Measurements from ENCODE around the gene MRPS34.

The MRPS34 gene

DNA sequence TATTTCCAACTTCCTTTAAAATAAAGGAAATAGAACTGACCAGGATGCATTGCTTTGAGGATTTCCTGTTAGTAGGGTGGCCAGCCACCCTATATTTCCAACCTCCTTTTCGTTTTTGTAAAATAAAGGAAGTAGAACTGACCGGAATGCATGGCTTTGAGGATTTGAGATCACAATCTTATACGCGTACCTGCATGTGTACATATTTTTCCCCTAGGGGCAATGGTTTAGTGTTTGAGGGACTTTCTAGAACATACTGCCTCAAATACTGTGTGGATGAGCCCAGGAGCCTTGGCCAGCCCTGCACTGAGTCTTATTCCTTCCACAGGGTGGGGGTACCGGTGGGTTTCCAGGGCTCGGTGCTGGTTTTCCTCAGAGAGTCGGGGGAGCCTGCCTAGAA, 41.3 kb downstream of the MRPS34 start:
- DNase-seq = no peak

DNA sequence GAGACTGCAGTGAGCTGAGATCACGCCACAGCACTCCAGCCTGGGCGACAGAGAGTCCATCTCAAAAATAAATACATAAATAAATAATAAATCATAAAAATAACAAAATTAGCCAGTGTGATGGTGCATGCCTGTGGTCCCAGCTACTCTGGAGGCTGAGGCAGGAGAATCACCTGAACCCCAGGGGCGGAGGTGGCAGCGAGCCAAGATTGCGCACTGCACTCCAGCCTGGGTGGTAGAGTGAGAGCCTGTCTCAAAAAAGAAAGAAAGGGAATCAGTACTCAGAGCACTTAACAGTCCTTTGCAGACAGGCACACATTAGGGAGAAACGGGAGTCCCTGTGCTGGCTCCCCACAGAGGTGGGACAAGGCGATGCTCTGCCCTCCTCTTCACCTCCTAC, 41.9 kb downstream of the MRPS34 start:
- DNase-seq = no peak

DNA sequence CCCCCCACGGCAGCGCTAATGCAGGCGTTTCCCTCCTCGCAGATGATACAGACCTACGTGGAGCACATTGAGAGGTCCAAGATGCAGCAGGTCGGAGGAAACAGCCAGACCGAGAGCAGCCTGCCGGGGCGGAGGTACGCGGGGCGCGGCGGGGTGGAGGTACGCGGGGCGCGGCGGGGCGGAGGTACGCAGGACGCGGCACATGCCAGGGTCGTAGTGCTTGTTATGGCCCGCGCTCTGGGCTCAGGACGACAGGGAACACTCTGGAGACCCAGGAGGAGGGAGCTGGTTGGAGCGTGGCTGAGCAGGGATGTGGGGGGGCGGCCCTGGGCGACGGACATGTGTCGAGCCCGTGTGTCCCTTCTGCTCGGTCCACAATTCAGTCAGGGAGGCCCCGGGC, 43.5 kb downstream of the MRPS34 start:
- no peak for DNase-seq

DNA sequence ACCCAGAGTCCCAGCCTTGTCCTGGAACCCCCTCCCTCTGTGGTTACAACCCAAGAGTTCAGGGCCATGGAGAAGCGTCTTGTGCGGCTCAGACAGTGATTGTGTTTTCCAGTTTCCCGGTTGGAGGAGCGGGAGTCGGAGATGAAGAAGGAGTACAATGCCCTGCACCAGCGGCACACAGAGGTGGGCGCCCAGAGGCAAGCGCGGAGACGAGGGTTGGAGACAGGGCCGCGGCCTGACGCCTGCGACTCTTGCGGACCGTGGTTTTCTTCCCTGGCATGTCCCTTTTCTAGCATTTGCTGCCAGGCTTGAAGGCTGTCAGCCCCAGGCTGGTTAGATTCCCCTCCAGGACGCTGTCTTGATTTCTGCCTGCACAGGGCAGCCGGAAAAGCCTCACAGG, 43.9 kb downstream of the MRPS34 start:
- no peak for DNase-seq

DNA sequence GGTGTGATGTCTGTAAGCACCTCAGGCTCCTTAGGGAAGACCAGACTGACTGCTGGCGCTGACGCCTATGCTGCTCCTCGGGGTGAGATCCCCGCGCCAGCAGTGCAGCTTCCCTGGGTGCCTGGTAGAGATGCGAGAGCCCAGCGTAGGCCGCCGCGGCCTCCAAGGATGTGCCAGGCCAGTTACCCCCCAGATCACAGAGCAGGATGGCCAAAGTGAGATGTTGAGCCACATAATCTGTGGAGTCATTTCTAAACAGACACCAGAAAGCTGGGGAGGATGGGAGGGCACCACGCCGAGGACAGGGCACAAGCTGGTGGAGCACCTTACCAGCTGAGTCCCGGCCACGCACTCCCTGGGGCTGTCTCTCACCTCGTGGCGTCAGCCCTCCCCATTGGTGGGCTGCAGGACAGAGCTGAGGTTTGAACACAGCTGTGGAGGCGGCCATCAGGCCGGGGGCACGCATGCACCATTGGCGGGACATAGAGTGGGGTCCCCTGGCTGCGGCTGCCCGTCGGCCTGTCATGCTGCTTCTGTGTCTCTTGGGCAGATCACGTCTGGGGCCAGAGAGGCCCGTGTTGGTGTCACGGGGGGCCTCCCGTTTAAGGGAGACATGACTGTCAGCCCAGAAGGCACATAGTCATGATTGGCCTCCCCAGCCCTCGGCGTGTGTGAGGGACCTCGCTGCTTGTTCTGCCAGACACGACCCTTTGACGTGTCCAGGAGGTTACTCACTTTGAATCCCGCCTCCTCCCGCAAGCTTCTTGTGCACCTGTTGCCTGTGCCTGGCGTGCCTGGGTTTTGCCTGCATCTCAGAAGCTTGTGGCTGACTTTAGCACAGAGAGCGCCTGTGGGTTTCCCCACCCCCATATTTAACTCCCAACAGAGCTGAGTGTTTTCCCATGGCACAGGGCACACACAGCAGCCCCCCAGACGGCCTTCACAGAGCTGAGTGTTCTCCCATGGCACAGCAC, 45.0 kb downstream of the MRPS34 start:
- DNase-seq = no peak

DNA sequence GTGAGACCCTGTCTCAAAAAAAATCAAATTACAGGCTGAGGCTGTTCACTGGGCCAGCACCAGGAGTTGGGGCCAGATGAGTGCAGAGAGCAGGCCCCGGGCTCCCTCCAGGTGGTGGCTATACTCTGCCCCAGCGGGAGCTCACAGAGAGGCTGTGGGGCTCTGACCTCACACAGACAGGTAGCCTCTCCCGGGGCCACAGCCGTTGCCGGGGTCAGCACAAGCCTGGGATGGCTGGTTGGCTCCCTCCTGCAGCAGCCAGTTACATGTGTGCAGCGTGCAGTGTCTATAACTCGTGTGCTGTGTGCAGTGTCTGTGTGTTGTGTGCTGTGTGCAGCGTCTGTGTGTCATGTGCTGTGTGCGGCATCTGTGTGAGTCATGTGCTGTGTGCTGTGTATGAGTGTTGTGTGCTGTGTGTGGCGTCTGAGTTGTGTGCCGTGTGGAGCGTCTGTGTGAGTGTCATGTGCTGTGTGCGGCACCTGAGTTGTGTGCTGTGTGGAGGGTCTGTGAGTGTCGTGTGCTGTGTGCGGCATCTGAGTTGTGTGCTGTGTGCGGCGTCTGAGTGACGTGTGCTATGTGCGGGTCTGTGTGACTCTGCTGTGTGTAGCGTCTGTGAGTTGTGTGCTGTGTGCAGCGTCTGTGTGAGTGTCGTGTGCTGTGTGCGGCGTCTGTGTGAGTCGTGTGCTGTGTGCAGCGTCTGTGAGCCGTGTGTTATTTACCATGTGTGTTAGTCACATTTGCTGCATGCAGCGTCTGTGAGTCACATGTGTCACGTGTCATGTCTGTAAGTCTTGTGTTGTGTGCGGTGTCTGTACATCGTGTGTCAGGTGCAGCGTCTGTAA, 46.1 kb downstream of the MRPS34 start:
- DNase-seq = no peak

DNA sequence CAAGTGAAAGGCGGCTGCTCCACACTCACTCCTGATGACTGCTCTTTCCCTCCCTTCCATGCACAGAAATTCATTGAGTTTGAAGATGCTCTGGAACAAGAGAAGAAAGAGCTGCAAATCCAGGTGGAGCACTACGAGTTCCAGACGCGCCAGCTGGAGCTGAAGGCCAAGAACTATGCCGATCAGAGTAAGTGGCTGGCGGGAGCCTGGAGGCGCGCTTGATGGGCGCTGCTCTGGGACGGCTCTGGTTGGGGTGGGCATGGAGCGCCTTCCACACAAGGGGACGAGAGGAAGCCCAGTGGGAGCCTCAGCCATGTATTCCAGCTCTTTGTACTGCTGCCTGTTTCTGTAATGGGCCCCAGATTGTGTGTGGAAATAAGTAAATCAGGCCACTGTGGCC, 48.4 kb downstream of the MRPS34 start:
- no peak for DNase-seq

DNA sequence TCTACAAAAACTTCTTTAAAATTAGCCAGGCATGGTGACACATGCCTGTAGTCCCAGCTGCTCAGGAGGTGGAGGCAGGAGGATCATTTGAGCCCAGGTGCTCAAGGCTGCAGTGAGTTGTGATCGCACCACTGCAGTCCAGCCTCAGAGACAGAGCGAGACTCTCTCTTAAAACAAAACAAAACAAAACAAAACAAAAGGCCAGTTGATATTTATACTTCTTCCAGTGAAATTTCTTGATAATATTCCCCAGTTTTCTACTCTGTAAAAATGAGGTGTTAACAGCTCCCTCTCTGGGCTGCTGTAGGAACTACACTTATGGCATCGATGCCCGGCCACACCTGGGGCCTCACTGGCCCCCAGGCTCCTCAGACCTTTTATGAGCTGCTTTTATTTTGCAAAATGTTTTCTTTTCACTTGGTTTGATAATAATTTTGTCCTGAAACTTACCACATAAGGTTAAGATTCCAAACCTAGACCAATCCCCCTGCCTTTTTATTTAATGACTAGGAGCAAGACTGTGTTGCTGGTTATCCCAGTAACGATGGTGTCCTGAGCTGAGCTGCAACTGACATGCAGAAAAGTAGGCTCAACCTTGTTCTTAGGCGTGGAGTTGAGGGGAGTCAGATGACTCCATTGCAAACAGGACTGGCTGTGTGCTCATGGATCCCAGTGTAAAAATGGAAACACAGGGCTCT, 49.3 kb downstream of the MRPS34 start:
- DNase-seq = peak in 15 of 51 donors; percentile 14 to 57 (median 35)
